ENCODE data around the gene PTGER1.

PTGER1 gene

DNA sequence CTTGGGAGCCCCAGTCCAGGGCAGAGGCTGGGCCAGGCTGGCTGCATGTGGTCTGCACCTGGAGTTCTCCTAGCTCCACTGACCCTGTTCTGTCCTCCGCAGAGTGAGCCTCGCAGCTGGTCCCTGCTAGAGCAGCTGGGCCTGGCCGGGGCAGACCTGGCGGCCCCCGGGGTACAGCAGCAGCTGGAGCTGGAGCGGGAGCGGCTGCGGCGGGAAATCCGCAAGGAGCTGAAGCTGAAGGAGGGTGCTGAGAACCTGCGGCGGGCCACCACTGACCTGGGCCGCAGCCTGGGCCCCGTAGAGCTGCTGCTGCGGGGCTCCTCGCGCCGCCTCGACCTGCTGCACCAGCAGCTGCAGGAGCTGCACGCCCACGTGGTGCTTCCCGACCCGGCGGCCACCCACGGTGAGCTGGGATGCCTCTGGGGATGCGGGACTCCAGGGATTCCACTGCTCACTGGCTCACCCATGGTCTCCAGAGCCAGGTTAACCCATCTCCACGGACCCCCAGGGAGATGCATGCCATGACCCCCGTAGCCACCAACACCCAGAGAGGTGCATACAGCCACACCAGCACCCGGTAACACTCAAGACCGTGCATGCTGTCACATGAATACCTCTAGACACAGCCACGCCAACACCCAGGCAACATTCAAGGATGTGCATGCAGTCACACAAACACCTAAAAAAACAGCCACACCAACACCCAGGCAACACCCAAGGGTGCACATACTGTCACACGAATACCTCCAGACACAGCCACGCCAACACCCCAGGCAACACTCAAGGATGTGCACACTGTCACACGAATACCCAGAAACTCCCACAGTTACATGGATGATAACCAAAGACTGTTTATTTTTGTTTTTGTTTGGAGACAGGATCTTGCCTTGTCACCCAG lies 33.9 kb downstream of the PTGER1 start:
- no peak for DNase-seq

DNA sequence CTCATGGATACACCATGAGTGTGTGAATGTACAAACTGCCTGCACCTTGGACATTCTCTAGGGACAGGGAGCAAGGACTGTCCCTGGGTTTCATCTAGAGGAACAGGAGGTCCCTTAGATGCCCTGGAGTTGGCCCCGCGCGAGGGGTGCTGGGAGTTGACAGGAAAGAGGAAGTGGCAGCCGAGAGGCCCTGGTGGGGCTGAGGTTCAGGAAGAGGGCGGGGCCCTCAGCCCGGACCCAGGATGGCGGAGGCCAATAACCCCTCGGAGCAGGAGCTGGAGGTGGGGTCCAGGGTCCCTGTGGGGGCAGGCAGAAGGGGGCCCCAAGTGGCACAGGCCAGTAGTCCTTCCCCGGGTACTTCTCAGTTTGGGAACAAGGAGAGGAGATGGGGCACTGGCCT lies 35.1 kb downstream of the PTGER1 start:
- peak in 11 of 14 donors; percentile 2 to 64 (median 29) for DNase-seq

DNA sequence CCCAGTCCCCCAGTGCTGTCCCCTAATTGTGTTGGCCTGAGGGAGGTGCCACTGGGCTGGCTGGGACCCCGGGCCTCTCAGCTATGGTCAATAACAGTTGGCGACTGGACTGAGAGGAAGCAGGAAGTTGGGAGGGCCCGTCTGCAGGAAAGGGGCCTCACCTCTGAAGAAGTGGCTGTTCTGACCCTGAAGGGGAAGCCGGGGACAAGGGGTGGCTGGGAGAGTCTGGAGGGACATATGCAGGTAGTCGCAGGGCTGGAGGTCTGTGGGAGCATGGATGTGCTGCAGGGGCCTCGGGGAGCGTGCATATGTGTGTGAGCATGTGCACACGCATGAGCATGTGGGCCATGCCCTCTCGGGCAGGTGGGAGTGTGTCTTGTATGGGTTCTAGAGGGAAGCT lies 36.1 kb downstream of the PTGER1 start:
- DNase-seq = no peak

DNA sequence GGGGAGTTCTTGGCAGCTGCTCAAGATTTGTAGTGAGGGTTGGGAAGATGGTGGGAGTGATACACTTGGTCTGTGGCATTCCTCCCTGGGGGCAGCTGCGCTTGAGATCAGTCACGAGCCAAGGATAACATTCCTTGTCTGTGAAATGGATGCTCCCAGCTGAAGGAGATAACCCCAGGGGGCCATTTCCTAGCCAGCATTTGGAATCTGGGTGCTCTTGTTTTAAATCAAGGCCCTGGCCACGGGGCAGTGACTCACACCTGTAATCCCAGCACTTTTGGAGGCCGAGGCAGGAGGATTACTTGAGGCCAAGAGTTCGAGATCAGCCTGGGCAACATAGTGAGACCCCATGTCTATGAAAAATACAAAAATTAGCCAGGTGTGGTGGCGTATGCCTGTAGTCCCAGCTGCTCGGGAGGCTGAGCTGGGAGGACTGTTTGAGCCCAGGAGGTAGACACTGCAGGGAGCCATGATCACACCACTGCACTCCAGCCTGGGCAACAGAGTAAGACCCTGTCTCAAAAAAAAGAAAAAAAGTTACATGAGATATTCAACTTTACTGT lies 37.5 kb downstream of the PTGER1 start:
- DNase-seq = no peak

DNA sequence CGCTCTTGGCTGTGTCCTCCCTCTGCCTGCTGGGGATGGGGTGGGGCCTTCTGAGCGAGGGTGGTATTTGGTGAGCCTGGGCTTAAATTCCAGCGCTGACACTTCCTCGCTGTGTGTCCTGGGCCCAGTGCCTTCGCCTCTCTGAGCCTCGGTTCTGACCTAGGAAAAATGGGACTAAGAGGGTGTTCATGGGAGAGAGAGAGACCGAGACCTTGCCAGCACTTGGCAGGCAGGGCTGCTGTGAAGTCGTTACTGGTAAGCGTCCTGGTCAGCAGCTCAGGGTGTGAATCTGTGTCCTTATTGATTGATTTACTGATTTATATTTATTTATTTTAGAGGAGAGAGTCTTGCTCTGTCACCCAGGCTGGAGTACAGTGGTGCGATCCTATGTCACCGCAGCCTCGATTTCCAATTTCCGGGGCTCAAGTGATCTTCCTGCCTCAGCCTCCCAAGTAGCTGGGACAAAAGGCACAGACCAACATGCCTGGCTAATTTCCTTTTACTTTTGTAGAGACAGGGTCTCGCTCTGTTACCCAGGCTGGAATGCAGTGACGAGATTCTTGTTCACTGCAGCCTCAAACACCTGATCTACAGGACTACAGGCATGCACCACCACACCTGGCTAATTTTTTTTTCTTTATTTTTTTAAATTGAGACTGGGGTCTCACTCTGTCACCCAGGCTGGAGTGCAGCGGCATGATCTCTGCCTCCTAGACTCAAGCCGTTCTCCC lies 39.7 kb downstream of the PTGER1 start:
- DNase-seq = no peak

DNA sequence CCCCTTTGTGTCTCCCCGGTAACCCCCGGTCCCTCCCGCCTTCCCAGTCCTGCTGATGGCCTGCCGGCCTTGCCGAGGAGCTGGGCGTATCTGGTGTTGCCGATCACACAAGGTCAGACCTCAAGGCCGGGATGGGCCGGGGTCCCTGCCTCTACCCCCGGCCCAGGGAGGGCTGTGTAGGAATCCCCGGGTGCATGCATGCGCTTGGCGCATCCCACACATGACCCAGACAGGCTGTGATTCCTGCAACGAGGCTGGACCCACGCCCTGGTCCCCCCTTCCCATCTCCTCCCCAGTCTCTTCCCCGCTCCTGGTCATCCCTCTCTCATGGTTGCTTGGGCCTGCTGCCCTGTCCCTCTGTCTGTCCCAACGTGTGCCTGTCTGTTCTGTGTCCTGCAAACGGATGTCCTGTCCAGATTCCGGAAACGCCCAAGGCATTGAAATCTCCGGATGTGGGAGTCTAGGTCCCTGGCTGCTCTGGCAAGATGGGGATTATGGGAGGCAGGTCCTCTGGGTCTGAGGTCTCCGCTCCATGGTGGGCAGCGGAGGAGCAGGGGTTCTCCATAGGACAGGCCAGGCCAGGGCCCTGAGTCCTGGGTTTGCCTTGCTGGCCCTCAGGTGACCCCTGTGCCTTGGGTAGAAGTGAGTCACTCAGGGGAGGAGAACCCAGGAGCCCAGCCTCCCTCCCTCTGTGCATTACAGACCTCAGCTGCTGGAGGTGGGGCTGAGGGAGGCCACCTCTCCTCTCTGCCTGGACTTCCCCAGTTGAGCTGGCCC lies 40.4 kb downstream of the PTGER1 start:
- peak in 3 of 14 donors; percentile 7 to 32 (median 28) for DNase-seq

DNA sequence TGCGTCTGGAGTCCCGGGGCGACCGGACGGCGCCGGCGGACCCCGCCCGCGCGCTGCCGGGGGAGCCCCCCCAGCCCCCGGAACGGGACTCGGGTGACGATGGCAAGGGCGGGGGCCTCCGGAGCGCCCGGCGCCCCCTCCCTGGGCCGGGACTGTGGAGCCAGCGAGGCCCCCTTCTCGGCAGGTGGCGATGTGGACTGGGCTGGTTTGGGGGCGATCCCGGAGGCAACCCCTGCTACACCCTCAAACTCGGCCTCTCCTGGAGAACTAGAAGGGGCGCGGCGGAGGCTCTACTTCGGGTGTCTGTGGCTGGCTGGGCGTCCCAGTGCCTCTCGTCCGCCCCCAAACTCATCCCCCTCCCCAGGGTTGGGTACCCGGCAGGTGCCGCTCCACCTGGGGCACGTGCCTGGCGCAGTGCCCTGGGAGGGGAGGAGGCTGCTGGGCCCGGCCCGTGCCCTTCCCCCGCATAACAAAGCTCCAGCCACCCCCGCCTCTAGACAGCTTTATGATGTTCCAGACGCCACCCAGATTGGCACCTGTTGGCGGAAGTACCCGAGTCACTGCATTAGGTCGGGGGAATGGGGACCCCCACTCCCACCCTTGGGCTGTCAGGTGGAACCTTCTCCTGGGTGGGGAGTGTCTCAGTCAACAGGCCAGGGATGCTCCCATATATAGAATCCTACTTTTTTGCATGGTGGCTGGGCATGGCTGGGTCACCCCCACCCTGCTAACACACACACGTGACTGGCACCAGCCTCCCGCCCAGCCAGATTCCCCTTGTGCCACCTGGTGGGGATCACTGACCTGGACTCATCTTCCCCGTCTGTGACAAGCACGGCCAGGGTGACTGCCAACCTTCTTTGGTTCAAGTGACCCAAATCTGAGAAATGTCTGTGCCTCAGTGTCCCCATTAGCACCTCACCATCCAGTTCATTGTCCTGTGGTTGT lies 41.3 kb downstream of the PTGER1 start:
- DNase-seq = peak in 4 of 14 donors; percentile 24 to 41 (median 29)

DNA sequence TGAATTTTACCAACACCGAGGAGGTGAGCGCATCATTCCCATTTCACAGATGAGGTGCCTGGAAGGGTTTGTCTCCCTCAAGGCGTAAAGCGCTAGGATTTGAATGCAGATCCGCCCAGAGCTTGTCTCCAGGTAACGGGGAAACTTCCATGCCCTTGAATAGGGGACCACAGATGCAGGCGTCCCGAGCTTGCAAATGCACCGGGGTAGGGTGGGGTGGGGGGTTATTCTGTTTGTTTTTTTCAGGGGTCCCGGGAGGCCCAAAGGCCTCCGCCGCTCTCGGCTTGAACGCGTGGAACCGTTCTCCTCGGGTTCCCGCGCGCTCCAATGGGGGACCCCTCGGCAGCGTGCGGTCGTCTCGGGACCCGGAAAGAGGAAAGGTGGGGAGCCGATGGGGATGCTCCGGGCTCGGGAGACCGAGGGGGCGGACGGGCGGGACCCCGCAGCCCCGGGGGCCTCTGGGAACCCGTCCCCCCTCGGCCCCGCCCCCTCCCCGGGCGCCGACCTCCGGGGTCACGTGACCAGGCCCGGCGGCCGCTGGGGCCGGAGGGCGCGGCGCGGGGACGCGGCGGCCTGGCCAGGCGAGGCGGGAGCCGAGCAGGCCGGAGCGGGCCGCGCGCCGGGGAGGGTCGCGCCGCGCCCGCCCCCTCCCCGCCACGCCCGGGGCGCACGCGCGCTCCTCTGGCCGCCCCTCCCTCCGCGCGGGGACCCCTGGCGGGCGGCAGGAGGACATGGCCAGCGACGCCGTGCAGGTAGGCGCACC lies 42.2 kb downstream of the PTGER1 start, which contains the start of gene PKN1:
TSS of gene PKN1 (plus strand) at position 516 of the 763 bp plus-strand sequence. CDS start at position 732, 216 bp downstream.
- DNase-seq = peak in 8 of 14 donors; percentile 22 to 77 (median 33)

DNA sequence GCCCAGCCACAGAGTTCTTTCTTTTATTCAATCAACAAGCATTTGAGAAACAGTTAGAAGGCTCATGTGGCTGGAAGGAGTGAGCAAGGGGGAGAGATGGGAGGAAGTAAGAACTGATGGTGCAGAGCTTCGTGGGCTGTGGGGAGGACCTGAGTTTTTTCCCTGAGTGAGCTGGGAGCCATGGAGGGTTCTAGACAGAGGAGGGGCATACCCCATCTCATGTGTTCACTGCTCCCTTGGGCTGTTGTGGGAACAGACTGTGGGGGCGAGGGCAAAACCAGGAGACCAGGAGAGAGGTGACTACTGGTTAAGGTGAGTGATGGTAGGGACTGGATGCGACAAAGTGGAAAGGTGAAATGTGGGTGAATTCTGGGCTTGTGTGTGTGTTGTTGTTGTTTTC lies 44.4 kb downstream of the PTGER1 start:
- no peak for DNase-seq

DNA sequence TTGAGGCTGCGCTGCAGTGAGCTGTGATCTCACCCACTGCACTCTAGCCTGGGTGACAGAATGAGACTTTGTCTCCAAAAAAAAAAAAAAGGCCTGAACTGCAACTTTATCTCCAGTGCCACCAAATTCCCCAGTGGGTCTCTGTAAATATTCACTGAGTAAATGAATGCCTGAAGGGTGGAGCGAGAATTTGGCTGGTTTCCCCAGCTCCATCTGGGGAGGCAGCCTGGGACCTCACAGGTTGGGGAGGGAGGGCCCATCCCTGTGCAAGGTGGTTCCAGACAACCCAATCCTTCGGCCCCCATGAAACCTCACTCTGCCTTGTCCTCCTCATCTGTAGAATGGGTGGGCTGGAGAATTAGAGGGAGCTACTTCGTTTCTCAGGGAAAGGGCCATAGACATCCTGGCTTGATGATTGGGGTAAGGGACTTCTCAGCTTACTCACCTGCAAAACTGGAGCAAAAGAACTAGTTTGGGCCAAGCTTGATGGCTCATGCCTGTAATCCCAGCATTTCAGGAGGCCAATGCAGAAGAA lies 46.2 kb downstream of the PTGER1 start:
- DNase-seq = no peak

DNA sequence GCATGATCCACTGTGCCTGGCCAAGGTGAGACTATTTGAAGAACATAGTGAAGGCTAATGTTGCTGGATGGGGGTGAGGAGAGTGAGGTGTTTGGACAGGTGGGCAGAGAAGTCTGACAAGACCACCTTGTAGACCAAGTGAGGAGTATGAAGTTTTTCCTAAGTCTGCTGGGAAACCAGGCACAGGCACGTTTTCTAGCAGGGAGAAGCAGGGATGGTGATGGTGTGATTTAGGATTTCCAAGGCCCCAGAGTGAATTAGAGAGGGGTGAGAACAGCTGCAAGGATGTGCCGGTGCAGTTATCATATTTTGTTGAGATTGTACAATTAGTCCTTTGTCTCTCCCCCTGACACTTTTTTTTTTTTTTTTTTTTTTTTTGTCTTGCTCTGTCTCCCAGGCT lies 47.7 kb downstream of the PTGER1 start:
- DNase-seq = no peak

DNA sequence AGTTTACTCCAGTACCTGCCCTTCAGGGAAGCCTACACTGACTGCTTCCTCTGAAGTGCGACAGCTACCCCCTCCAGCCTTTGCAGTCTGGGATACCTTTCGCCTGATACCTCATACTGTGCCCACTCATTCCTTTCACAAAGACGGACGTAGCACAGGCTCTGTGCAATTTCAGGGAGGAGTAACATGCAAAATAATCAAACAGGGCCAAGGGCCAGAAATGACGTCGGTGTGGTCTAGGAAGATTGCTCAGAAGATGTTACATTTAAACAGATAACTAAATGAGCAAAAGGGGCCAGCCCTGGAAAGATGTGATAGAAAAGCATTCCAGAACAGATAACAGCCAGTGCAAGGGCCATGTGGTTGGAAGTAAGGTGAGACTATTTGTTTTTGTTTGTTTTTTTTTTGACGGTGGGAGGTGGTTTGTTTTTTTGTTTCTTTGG lies 49.4 kb downstream of the PTGER1 start:
- DNase-seq = no peak

Measured in C1 segment of cervical spinal cord (tissue), 14 donors.